HG02763 (cell line): ENCODE data around the gene KIF13A.
"Not testable (repeated sequence)": the region's sequence is repeated elsewhere in the genome, so short reads cannot be mapped to it uniquely, and the experiment has no call there.

ENCODE experiments used
- ATAC-seq: cut with Tn5 transposase; IDR thresholded peaks from one replicate; pipeline ENCODE4 v1.9.1; 2021; ENCODE audit warnings: mild to moderate bottlenecking, moderate library complexity; ENCODE audit not compliant: unreplicated experiment

Gene KIF13A

DNA sequence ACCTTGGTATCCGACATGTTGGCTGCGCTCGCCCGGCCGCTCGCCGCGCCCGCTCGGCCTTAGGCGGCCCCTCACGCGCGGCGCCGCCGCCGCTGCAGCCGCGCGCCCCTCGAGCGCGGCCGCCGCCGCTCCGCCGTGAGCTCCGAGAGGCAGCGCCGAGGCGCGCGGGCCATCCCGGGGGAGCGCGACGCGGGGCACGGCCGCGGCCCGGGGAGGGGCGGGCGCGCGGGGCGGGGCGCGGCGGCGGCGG is at the start of gene KIF13A:
KIF13A (minus strand) TSS at position 189 of the 250 bp plus-strand sequence; CDS start at position 17, 172 bp downstream.
- ATAC-seq, result no peak

GRCh38 chr6:18036781-18037180 is 49.3 kb upstream of the KIF13A start:
- no peak for ATAC-seq

GRCh38 chr6:18035330-18035854 is 48.0 kb upstream of the KIF13A start:
- no peak for ATAC-seq

GRCh38 chr6:18034798-18035202 is 47.4 kb upstream of the KIF13A start:
- ATAC-seq, result no peak

DNA sequence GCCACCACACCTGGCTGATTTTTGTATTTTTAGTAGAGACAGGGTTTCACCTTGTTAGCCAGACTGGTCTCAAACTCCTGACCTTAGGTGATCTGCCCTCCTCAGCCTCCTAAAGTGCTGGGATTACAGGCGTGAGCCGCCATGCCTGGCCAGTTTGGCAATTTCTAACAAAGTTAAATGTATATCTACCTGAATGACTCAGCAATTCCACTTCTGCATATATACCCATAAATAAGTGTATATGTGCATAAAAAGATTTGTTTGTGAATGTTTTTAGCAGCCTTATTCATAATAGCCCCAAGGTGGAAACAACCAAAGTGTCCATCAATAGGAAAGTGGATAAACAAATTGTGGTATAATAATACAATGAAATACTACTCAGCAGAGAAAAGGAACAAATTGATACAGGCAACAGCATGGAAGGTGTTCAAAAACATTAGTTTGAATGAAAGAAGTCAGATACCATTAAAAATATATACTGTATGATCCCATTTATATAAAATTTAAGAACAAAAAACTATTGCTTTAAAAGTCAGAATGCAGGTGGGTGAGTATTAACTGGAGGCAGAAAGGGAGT is 44.3 kb upstream of the KIF13A start:
- ATAC-seq, result no peak

- no peak for ATAC-seq
Observed at GRCh38 chr6:18031189-18031588, 43.8 kb upstream of the KIF13A start.

GRCh38 chr6:18028332-18028731 is 40.9 kb upstream of the KIF13A start:
- ATAC-seq, result no peak

DNA sequence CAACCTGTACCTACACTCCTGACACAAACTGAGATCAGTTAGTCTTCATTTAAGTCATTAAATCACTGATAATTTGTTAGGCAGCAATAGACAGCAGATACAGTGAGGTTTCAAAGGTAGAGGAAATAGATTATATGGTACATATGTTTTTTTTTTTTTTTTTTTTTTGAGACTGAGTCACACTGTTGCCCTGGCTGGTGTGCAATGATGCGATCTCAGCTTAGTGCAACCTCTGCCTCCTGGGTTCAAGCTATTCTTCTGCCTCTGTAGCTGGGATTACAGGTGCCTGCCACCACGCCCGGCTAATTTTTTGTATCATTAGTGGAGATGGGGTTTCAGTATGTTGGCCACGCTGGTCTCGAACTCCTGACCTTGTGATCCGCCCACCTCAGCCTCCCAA is 38.2 kb upstream of the KIF13A start:
- ATAC-seq, result no peak

DNA sequence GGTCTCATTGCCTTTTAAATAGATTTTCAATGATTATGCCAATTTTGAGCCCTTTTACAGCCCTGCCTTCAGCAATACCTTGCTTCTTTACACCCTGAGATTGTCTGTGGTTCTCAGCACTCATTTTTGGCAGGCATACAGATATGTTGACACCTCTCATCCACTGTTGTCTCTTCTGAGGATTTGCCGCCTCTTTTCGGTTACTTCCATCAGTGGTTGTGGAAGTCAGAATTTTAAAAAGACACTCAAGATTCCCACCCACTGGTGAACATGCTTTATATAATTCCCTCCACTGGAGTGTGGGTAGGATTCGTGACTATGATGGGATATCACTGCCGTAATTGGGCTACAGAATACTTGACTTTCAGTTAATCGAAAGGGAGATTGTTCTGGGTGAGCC is 37.4 kb upstream of the KIF13A start:
- ATAC-seq, result no peak

DNA sequence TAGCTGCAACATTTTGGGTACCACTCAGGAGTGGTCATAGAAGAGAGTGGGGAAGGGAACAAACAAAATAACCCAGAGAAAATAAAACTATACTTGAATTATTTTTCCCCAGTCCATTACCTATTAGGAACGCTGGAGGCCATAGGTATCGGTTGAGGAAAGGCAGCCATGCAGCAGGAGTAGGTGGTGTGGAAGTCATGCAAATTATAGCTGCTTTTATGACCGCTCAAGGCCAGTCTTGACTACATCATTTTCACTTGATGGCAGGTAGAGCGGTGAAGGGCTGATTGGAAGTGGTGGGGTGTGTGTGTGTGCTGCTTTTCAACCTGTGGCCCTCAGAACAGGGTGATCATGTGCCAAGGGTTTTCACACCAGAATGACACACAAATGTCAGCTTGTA is 36.5 kb upstream of the KIF13A start:
- no peak for ATAC-seq

DNA sequence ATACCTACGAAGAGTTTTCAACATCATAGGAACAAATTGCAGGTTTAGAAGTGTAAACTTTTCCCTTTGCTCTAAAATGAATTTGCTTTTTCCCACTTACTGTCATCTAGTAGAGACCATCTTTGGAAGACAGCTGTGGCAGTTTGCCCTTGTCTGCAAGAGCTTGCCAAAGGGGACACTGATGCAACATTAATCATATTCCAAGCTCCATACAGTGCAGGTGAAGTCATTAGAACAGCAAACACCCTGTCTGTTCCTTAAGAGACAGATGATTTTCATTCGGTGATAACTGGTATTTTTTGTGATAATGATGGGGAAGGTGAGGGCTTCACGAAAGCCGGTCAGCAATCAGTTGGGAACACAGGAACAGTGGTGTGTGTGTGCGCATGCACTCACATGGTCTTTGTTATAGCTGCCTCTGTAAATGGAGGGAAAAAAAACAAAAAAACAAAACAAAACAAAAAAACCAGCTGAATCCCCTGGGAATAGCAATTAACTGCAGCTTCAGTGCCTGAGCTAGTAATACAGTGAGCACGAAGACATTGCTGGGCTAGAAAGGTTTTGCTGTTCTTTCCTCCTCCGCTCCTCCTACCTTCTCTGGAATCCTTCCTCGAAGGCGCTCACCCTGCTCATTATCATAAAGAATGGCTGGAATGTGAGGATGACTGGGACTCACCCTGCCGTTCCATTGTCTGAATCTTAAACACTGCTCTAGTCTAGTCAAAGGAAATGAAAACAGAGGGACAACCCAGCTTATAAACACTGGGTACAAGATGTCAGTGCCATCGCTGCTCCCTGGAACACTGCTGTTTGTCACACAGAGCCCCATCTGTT is 35.2 kb upstream of the KIF13A start:
- ATAC-seq, result no peak

DNA sequence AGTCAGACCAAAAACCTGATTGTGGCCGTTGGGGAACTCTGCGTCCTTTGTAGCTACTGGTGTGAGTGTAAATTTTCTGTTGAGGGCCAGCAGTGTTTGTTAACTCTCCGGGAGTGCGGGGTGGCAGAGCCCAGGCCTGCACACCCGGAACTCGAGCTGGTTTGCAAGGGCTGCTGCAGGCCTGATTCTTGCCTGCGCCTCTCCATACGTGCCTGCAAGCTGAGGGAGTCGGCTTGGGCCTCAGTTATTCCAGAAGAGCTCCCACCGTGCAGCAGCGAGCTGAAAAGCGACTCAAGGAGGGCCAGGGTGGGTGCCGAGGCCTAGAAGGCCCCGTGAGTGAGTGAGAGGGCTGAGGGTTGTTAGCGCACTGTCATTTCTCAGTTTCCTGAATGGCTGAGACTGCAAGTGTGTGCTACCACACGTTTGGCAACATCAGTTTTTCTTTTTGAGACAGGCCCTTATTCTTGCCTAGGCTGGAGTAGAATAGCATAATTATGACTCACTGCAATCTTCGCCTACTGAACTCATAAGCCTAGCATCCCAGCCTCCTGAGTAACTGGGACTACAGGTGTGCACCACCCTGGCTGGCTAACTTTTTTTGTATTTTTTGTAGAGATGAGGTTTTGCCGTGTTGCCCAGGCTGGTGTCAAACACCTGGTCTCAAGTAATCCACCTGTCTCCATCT is 33.9 kb upstream of the KIF13A start:
- no peak for ATAC-seq

- not testable (repeated sequence) for ATAC-seq
Observed at GRCh38 chr6:18020545-18020944, 33.1 kb upstream of the KIF13A start.

DNA sequence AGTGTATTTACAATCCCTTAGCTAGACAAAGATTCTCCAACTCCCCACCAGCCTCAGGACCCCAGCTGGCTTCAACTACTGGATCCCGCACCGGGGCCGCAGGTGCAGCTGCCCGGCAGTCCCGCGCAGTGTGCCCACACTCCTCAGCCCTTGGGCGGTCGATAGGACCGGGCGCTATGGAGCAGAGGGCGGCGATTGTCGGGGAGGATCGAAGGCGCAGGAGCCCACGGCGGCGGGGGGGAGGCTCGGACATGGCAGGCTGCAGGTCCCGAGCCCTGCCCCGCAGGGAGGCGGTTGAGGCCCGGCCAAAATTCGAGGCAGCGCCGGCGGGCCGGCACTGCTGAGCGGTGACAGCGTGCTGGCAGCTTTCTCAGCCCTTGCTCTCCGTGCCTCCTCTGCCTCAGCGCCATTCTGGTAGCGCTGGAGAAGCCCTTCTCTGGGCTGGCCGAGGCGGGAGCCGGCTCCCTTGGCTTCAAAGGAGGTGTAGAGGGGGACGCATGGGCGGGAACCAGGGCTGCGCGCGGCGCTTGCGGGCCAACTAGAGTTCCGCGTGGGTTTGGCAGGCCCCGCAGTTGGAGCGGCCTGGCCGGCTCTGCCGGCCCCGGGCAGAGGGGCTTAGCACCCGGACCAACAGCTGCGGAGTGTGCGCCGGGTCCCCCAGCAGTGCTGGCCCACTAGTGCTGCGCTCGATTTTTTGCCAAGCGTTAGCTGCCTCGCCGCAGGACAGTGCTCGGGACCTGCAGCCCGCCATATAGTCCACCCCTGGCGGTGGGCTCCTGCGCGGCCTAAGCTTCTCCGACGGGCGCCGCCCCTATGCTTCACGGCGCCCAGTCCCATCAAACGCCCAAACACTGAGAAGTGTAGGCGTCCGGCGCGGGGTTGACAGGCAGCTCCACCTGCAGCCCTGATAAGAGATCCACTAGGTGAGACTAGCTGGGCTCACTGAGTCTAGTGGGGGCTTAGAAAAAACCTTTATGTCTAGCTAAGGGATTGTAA is 32.4 kb upstream of the KIF13A start:
- ATAC-seq, result no peak

DNA sequence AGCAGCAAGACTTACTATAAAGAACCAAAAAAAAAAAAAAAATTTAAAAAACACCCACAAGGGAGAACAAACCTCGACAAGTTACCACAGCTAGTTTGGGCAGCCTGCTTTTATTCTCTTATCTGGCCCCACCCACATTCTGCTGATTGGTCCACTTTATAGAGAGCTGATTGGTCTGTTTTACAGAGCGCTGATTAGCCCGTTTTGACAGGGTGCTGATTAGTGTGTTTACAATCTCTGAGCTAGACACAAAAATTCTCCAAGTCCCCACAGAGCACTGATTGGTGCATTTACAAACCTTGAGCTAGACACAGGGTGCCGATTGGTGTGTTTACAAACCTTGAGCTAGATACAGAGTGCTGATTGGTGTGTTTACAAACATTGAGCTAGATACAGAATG is 31.7 kb upstream of the KIF13A start:
- ATAC-seq, result not testable (repeated sequence)

DNA sequence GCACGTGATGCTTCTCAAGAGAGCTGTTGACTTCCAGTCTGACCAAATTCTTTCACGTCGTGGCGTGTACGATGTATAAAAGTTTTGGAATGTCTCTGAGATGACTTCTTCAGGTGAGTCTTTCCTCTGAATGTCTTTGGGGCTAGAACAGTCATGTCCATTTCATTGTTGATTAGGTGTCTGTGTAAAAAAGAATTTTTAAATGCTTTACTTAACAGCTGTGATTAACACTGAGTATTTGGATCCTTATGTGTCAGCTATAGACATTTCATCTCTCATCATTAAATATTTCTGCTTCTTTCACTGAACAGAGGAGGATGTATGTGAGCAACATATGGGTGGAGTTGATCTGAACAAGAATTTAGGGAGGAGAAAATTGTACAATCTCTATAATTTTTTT is 29.3 kb upstream of the KIF13A start:
- ATAC-seq, result no peak

- no peak for ATAC-seq
Observed at GRCh38 chr6:18016133-18016532, 28.7 kb upstream of the KIF13A start.

DNA sequence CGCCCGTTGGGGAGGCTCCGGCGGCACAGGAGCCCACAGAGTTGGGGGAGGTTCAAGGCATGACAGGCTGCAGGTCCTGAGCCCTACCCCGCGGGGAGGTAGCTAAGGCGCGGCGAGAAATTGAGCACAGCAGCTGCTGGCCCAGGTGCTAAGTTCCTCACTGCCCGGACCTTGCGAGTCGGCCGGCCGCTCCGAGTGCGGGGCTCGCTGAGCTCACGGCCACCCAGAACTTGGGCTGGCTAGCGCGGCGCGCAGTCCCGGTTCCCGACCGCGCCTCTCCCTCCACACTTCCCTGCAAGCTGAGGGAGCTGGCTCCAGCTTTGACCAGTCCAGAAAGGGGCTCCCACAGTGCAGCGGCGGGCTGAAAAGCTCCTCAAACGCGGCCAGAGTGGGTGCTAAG is 23.9 kb upstream of the KIF13A start:
- no peak for ATAC-seq

DNA sequence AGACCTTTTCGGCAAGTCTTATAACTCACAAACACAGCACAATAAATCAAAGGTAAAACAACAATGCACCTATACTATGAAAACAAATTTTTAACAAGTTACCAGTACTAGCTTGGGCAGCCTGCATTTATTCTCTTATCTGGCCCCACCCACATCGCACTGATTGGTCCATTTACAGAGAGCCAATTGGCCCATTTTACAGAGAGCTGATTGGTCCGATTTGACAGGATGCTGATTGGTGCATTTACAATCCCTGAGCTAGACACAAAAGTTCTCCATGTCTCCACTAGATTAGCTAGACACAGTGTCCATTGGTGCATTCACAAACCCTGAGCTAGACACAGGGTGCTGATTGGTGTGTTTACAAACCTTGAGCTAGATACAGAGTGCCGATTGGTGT is 23.1 kb upstream of the KIF13A start:
- ATAC-seq, result not testable (repeated sequence)

DNA sequence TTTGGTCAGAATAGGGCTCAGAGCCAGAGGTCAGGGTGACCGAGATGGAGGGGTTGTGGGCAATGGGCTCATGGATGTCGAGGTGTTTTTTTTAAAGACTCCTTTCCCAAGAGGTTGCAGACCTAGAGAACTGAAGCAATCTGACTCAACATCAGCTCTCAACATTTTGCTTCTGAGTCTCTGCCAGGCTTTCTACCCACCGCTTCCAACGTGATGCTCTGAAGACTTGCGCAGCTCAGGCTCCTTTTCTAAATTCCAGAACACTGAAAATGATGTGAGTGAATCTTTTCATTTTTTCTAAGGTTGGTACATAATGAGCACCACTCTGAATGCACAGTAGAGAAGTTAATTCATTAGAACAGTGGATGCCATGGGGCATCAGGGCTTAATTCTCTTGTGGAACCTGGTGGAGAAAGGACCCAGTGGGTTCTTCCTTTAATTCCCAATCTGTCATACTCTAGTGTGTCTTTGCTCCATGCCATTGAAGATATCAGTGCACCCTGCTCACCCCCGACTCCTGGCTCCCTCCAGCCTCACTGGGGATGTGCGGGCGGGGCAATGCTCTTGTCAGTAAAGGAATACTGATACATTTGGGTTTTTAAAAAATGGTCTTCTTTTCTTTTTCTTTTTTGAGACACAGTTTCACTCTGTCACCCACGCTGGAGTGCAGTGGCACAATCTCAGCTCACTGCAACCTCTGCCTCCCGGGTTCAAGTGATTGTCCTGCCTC is 17.0 kb upstream of the KIF13A start:
- ATAC-seq, result no peak
